HEK293 (cell line): ENCODE results near the gene SLC35F6.

Source experiments
- ZFP37 ChIP-seq: fragments of 450-650 bp; formaldehyde crosslinking; IDR thresholded peaks from 2 replicates; pipeline ENCODE4 v1.5.1; 2016; ENCODE audit warnings: missing biosample characterization, missing genetic modification characterization
- ZNF214 ChIP-seq: fragments of 450-650 bp; formaldehyde crosslinking; IDR thresholded peaks from 2 replicates; pipeline ENCODE4 v1.5.1; 2017; ENCODE audit warnings: missing biosample characterization, mild to moderate bottlenecking, missing genetic modification characterization, borderline replicate concordance
- ZNF302 ChIP-seq: fragments of 450-650 bp; formaldehyde crosslinking; IDR thresholded peaks from 2 replicates; pipeline ENCODE4 v1.5.1; 2016; ENCODE audit warnings: missing biosample characterization, missing genetic modification characterization, low read depth
- ZNF513 ChIP-seq: fragments of 450-650 bp; IDR thresholded peaks from 2 replicates; pipeline ENCODE4 v1.5.1; 2018; ENCODE audit warnings: missing biosample characterization, missing genetic modification characterization
- ZNF658 ChIP-seq: fragments of 450-650 bp; formaldehyde crosslinking; IDR thresholded peaks from 2 replicates; pipeline ENCODE4; 2016; ENCODE audit warnings: missing biosample characterization, missing genetic modification characterization
- ZNF777 ChIP-seq: fragments of 450-650 bp; formaldehyde crosslinking; IDR thresholded peaks from 2 replicates; pipeline ENCODE4 v1.5.1; 2017; ENCODE audit warnings: missing biosample characterization, missing genetic modification characterization, borderline replicate concordance
- TF ChIP-seq, protein P1 (sequence below): fragments of 450-650 bp; formaldehyde crosslinking; IDR thresholded peaks from 2 replicates; pipeline ENCODE4 v1.5.1; 2016; ENCODE audit warnings: missing biosample characterization, missing genetic modification characterization
- TF ChIP-seq, protein P2 (sequence below): fragments of 450-650 bp; formaldehyde crosslinking; IDR thresholded peaks from 2 replicates; pipeline ENCODE4 v1.5.1; 2016; ENCODE audit warnings: missing biosample characterization, missing genetic modification characterization
- TF ChIP-seq, protein P3 (sequence below): fragments of 450-650 bp; formaldehyde crosslinking; optimal IDR thresholded peaks from 2 replicates; pipeline ENCODE3; 2016; ENCODE audit warnings: missing biosample characterization, mild to moderate bottlenecking, missing genetic modification characterization

DNA sequence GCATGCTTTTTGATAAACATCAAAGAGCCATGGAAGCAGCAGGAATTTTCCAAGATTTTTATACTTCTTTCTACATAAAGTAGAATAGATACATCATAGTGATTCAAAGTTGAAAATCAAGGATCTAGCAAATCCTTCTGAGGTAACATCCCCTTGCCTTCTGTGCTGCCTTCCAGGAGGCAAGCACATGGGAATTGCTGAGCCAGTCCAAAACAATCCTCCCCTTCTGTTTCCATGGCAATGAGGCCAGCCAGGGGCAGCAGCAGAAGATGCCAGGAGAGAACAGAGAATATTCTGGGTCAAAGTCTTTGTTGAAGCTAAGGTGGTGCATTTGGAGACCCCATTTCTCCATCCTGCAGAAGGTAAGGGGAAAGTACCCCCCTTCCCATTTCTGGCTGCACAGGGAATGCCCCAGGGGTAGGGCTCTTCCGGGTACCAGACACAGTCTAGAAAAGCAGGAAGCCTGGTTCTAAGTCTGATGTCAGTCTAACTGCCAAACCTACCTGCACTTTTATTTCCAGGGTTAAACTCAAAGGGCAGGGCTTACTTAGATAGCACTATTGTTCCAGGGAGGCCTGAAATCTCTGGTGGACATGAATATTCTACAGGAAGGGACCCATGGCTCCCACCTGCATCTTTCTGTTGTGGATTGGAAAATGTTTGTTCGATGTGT is 43.8 kb downstream of the SLC35F6 start:
- no peak for TF ChIP-seq ZNF777 (tag by site-specific recombination)
- no peak for TF ChIP-seq ZNF658
- TF ChIP-seq ZFP37 (tag by site-specific recombination): no peak
- TF ChIP-seq ZNF513 (tag by site-specific recombination): no peak
- TF ChIP-seq ZNF214 (tag by site-specific recombination): no peak
- no peak for TF ChIP-seq ZNF302
- TF ChIP-seq, protein P1, sequence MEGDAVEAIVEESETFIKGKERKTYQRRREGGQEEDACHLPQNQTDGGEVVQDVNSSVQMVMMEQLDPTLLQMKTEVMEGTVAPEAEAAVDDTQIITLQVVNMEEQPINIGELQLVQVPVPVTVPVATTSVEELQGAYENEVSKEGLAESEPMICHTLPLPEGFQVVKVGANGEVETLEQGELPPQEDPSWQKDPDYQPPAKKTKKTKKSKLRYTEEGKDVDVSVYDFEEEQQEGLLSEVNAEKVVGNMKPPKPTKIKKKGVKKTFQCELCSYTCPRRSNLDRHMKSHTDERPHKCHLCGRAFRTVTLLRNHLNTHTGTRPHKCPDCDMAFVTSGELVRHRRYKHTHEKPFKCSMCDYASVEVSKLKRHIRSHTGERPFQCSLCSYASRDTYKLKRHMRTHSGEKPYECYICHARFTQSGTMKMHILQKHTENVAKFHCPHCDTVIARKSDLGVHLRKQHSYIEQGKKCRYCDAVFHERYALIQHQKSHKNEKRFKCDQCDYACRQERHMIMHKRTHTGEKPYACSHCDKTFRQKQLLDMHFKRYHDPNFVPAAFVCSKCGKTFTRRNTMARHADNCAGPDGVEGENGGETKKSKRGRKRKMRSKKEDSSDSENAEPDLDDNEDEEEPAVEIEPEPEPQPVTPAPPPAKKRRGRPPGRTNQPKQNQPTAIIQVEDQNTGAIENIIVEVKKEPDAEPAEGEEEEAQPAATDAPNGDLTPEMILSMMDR (tag by site-specific recombination): no peak
- TF ChIP-seq, protein P2, sequence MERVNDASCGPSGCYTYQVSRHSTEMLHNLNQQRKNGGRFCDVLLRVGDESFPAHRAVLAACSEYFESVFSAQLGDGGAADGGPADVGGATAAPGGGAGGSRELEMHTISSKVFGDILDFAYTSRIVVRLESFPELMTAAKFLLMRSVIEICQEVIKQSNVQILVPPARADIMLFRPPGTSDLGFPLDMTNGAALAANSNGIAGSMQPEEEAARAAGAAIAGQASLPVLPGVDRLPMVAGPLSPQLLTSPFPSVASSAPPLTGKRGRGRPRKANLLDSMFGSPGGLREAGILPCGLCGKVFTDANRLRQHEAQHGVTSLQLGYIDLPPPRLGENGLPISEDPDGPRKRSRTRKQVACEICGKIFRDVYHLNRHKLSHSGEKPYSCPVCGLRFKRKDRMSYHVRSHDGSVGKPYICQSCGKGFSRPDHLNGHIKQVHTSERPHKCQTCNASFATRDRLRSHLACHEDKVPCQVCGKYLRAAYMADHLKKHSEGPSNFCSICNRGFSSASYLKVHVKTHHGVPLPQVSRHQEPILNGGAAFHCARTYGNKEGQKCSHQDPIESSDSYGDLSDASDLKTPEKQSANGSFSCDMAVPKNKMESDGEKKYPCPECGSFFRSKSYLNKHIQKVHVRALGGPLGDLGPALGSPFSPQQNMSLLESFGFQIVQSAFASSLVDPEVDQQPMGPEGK (tag by site-specific recombination): no peak
- TF ChIP-seq, protein P3, sequence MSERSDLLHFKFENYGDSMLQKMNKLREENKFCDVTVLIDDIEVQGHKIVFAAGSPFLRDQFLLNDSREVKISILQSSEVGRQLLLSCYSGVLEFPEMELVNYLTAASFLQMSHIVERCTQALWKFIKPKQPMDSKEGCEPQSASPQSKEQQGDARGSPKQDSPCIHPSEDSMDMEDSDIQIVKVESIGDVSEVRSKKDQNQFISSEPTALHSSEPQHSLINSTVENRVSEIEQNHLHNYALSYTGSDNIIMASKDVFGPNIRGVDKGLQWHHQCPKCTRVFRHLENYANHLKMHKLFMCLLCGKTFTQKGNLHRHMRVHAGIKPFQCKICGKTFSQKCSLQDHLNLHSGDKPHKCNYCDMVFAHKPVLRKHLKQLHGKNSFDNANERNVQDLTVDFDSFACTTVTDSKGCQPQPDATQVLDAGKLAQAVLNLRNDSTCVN: no peak
